Glutamatergic neuron (in vitro differentiated cells): ENCODE data around the gene ZBTB12. TPM values are rescaled to one million over a fixed set of nuclear protein-coding genes. Genes with fewer than 3 reads are reported as not detected.
"Not testable (repeated sequence)": the region's sequence is repeated elsewhere in the genome, so short reads cannot be mapped to it uniquely, and the experiment has no call there.

Experiments
- DNase-seq: peaks from one replicate; pipeline ENCODE4 v3.0.0; 2022
- H3K27ac Mint-ChIP-seq: one replicate; pipeline ENCODE4 v1.8.0; 2020; ENCODE audit warnings: mild to moderate bottlenecking, mixed read lengths, inconsistent platforms; ENCODE audit not compliant: unreplicated experiment
- H3K27me3 Mint-ChIP-seq: one replicate; pipeline ENCODE4 v1.8.0; 2020; ENCODE audit warnings: mild to moderate bottlenecking, moderate library complexity, mixed read lengths, inconsistent platforms; ENCODE audit not compliant: unreplicated experiment
- H3K36me3 Mint-ChIP-seq: one replicate; pipeline ENCODE4 v1.8.0; 2020; ENCODE audit warnings: mild to moderate bottlenecking, mixed read lengths, inconsistent platforms; ENCODE audit not compliant: unreplicated experiment
- H3K4me1 Mint-ChIP-seq: one replicate; pipeline ENCODE4 v1.8.0; 2020; ENCODE audit warnings: mild to moderate bottlenecking, low read depth, mixed read lengths, inconsistent platforms; ENCODE audit not compliant: unreplicated experiment
- H3K4me3 Mint-ChIP-seq: one replicate; pipeline ENCODE4 v1.8.0; 2020; ENCODE audit warnings: mild to moderate bottlenecking, mixed read lengths, inconsistent platforms; ENCODE audit not compliant: unreplicated experiment
- H3K9me3 Mint-ChIP-seq: one replicate; pipeline ENCODE4 v1.8.0; 2020; ENCODE audit warnings: mild to moderate bottlenecking, moderate library complexity, mixed read lengths, inconsistent platforms; ENCODE audit not compliant: unreplicated experiment
- CTCF ChIP-seq: fragments of 200-600 bp; sonication (generic); IDR thresholded peaks from one replicate; pipeline ENCODE4 v1.5.0; 2021; ENCODE audit not compliant: partially characterized antibody, unreplicated experiment
- total RNA-seq: library from RNA; stranded (reverse); fragmentation: NEBNext Ultra II Directional; extraction: Animal tissue kit (Norgen Biotek cat#: 25700); gene quantifications from one replicate; pipeline ENCODE4 v1.2.1, GENCODE V29; 2021; ENCODE audit not compliant: unreplicated experiment

The ZBTB12 gene
- total RNA-seq, 1 donor from 2014 or later, result 16.2 TPM

- Mint-ChIP-seq H3K9me3 (no peaks in the 10 kb centered on the region), H3K4me3 (no peak overlapping the region), H3K36me3 (no peaks in the 10 kb centered on the region), H3K27me3 (peaks cover 3% of the 10 kb centered on the region), H3K27ac (no peak overlapping the region), H3K4me1 (no peaks in the 10 kb centered on the region)
- TF ChIP-seq CTCF, result no peak
- DNase-seq, result no peak
Observed at GRCh38 chr6:31870385-31870921, 31.4 kb downstream of the ZBTB12 start.

- Mint-ChIP-seq H3K27ac (no peak overlapping the region), H3K4me1 (peaks cover 2% of the 10 kb centered on the region), H3K36me3 (no peaks in the 10 kb centered on the region), H3K9me3 (no peaks in the 10 kb centered on the region), H3K27me3 (peaks cover 3% of the 10 kb centered on the region), H3K4me3 (no peak overlapping the region)
- no peak for TF ChIP-seq CTCF
- DNase-seq, result no peak
Observed at GRCh38 chr6:31869343-31869742, 32.5 kb downstream of the ZBTB12 start.

DNA sequence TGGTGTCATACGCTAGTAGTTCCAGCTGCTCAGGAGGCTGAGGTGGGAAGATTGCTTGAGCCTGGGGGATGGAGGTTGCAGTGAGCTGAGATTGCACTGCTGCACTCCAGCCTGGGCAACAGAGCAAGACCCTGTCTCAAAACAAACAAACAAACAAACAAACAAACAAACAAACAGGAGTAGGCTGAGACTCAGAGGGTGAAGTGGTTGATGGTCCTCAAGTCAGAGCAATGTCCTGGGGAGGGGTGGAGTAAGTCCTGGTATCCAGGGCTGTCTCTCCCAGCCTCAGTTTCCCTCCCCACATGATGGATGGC is 33.3 kb downstream of the ZBTB12 start:
- not testable (repeated sequence) for H3K27ac Mint-ChIP-seq, H3K4me3 Mint-ChIP-seq, DNase-seq, H3K36me3 Mint-ChIP-seq, H3K4me1 Mint-ChIP-seq, H3K9me3 Mint-ChIP-seq, H3K27me3 Mint-ChIP-seq

DNA sequence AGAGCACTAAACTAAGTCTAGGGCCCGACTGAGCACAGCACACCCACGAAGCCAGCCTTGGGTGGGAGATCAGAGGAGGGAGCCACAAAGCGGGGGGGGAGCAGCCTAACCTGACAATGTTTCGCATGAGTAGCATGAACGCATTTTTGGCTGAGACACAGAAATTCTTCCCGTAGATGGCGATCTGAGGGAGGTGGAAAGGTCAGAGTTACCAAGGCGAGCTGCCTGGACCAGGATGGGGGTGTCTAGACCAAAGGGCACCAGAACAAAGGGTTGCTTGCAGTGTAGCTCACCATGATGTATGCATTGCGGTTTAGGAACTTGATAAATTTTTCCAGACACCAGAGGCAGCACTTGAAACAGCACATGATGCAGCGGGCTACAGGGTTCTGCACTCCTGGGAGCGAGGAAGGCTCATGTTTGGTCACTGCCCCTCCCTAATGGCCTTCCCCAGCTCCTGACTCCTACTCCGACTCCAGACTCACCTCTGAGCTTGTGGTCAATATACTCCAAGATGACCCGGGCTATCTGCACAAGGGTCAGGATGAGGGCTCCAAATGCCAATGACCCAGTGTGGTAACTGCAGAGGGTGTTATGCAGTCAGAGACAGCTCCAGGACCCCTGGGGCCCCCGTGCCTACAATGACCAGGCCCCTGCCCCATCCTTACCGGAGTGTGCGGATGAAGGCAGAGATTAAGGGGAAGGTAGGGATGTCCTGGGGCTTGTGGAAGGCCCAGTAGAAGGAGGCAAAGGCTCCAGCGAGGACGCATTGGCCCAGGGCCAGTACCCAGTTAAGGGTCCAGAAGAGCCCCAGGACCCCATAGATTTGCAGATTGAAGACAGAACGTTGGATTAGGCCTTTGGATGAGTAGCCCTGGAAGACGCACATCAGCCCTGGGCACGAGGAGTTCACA is 36.4 kb downstream of the ZBTB12 start:
- Mint-ChIP-seq H3K4me3 (peak overlapping the region; percentile 59), H3K27me3 (peaks cover 7% of the 10 kb centered on the region), H3K9me3 (peaks cover 2% of the 10 kb centered on the region), H3K4me1 (peaks cover 2% of the 10 kb centered on the region), H3K36me3 (no peaks in the 10 kb centered on the region), H3K27ac (peak overlapping the region; percentile 29)
- TF ChIP-seq CTCF, result no peak
- no peak for DNase-seq

GRCh38 chr6:31864818-31865204 is 37.1 kb downstream of the ZBTB12 start:
- H3K9me3 Mint-ChIP-seq, result peaks cover 2% of the 10 kb centered on the region
- peak overlapping the region; percentile 29 for H3K27ac Mint-ChIP-seq
- peaks cover 7% of the 10 kb centered on the region for H3K27me3 Mint-ChIP-seq
- H3K36me3 Mint-ChIP-seq, result no peaks in the 10 kb centered on the region
- peaks cover 2% of the 10 kb centered on the region for H3K4me1 Mint-ChIP-seq
- no peak for TF ChIP-seq CTCF
- no peak for DNase-seq
- H3K4me3 Mint-ChIP-seq, result peak overlapping the region; percentile 59

DNA sequence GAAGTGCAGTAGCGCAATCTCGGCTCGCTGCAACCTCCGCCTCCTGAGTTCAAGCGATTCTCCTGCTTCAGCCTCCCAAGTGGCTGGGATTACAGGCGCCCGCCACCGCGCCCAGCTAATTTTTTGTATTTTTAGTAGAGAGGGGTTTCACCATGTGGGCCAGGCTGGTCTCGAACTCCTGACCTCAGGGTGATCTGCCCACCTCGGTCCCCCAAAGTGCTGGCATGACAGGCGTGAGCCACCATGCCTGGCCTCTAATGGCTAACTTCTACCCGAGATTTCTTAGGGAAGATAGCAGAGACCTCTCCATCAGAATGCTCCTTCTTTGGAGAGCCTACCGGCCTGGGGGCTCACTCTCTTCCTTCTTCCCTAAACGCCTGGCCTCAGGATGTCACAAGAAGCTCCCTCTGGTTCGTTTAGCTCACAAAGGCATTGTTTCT is 37.7 kb downstream of the ZBTB12 start:
- H3K27ac Mint-ChIP-seq, result peak overlapping the region; percentile 96
- H3K27me3 Mint-ChIP-seq, H3K36me3 Mint-ChIP-seq, H3K4me1 Mint-ChIP-seq, DNase-seq, H3K9me3 Mint-ChIP-seq: not testable (repeated sequence)
- peak overlapping the region; percentile 97 for H3K4me3 Mint-ChIP-seq
